ENCODE results near the gene RCE1.

Gene RCE1

DNA sequence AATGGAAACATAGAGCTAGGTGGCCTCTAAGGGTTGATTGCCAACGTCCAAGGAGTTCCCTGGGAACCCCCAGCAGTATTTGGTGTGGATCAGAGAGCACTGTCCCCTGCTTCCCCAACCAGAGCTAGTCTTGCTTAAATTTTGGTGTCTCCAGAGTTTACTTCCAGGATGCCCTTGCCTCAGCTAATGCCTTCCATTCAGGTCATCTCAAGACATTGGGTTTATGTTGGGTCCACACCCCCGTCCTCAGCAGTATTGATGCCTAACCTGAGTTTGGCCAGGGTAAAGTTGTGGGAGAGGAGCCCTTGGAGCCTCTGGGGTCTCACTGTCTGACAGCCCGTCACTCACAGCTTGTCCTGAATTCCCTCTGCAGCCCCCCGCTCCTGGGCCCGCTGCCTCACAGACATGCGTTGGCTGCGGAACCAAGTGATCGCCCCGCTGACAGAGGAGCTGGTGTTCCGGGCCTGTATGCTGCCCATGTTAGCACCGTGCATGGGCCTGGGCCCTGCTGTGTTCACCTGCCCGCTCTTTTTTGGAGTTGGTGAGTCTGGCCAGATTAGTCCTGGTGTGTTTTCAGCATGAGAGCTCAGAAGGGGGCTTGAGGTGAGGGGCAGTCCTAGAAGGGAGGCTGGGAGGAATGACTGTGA lies 1.4 kb downstream of the RCE1 start:
- DNase-seq (ENCODE audit: low spot score): no peak

- no peak for DNase-seq (ENCODE audit: low spot score)
Observed at GRCh38 chr11:66845143-66845875, 2.1 kb downstream of the RCE1 start.

GRCh38 chr11:66845876-66846212 lies 2.6 kb downstream of the RCE1 start:
- no peak for DNase-seq (ENCODE audit: low spot score)

- DNase-seq (ENCODE audit: low spot score): no peak
Observed at GRCh38 chr11:66846671-66847091, 3.4 kb downstream of the RCE1 start.

DNA sequence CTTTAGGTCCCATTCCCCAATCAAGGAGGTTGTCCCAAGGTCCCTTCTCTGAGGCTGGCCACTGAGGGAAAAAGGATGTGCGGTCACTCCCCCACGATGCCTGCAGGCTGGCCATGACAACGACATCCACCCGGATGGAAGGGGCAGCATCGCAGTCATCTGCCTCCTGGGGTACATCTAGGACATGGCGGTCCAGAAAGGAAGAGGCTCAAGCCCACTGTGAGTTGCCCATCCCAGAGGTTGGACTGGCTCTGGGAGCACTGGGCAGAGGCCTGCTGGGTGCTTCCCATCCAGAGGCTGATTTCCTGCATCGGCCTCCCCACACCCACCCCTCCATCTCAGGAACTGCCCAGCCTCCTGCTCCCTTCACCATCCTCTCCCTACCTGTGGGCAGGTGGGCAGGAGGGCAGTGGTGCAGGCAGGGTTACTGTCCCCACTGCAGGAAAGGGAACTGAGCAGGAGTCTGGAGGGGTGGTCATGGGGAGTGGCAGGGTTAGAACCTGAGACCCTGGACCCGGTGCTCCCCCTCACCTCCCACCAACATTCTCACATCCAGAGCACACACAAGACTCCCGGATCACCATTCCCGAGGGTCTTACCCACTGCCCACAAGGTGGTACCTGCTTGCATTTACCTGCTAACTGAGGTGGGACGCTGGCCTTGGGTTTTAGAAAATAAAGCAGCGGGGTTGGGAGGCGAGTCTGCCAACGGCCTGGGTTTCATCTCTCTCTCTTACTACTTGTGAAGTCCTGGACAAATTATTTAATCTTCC lies 4.4 kb downstream of the RCE1 start:
- DNase-seq (ENCODE audit: low spot score): no peak

DNA sequence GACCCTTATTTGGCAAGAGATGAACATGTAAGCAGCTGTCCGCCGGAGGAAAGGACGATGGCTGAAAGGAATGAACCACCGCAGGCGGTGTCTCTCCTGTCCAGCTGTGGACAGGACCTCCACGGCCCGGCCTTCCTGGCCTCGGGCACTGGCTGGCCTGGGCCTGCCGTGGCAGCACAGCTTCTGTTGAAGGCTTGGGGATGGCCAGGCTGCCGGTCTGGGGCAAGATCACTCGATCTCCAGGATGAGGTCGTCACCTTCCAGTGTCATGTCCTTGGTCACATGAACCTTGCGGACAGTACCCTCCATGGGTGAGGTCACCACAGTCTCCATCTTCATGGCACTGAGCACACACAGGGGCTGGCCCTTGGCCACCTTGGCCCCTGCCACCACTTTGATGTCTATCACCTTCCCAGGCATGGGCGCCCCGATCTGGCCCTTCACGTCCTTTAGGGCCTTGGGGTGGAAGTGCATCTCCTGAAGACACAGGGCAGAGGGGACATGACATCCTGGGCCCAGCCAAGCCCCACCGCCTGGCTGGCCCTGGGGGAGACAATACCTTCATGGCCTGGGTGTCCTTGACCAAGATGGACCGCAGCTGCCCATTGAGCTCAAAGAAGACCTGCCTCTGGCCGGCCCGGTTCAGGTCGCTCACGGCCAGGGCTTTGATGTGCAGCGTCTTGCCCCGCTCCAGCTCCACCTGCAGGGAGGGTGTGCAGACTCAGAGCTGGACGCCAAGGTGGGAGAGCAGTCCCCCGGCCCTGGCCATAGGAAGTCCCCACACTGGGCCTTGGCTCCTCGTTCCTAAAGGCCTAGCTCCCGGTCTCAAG lies 5.6 kb downstream of the RCE1 start:
- no peak for DNase-seq (ENCODE audit: low spot score)

DNA sequence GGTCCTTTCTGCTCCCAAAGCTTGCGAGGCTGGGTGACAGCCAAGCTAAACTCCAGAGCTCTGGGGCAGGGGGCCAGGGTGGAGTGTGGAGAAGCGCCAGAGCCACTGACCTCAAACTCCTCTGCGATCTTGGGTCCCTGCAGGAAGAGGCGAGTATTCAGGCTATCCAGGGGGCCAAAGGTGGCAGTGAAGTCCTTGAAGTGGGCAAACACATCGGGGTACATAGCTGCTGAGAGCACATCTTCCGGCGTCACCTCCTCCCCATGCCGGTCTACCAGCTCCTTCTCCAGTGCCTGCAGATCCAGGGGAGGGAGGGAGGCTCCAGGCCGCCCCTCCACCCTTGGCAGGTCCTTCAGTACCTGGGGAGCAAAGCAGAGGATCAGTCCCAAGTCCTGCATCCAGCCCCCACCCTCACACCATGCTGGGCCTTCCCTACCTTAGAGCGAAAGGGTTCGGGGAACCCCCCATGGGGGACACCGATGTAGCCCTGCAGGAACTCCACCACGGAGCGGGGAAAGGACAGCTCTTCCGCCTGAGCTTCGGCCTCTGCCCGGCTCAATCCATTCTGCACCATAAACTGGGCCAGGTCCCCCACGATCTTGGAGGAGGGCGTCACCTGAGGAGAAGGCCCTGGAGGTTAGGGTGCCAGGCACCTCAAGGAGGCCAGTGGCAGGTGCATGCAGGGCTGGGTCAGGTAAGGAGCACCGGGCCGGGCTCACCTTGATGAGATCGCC lies 6.4 kb downstream of the RCE1 start:
- DNase-seq (ENCODE audit: low spot score): no peak

DNA sequence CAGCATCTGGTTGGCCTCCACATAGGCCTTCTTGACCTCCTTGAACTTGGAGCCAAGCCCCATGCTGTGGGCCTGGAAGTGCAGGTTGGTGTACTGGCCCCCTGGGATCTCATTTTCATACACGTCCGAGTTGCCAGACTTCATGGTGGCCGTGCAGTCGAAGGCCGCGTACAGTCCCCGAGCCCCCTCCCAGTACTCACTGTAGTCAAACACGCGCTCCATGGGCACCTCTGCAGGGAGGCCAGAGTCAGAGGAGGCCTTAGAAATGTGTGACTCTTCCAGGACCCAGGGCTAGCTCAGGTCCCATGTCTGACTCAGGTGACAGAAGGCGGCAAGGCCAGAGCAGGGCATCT lies 7.0 kb downstream of the RCE1 start:
- DNase-seq (ENCODE audit: low spot score): no peak

DNA sequence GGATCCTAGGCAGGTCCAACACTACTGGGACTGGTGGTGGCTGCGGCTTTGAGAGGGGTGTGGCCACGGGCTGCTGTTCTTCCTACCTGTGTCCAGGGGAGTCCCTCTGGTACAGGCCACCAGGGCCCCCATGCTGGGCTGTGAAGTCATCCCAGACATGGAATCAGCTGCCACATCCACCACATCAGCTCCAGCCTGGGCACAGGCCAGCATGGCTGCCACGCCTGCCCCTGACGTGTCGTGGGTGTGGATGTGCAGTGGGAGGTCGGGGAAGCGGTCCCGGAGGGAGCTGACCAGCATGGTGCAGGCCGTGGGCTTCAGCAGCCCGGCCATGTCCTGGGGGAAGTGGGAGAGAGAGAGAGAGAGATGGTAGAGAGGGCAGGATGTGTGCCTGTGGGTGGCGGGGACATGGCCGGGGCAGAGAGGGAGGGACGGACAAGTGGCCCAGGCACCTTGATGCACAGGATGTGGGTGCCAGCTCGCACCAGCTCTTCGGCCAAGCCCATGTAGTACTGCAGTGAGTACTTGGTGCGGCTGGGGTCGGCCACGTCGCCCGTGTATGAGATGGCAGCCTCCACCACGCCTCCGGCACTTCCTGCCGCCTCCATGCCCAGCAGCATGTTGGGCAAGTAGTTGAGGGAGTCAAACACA lies 7.5 kb downstream of the RCE1 start:
- no peak for DNase-seq (ENCODE audit: low spot score)

DNA sequence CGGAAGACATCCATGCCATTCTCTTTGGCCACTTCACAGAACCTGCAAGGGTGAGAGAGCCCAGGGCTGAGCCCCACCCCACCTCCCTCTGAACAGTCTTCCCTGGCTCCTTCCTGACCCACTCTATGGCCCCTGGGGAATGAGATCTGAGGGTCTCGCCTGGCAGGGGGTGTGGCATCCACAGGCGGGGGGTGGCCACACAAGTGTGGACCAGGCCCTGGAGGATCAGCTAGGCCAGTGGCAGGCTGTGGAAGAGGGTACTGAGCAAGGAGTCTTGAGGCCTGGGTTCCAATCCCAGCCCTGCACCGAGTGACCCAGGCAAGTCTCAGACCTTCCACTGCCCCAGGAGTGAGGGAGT lies 8.0 kb downstream of the RCE1 start:
- DNase-seq (ENCODE audit: low spot score): no peak

GRCh38 chr11:66851698-66852465 lies 8.6 kb downstream of the RCE1 start:
- no peak for DNase-seq (ENCODE audit: low spot score)

GRCh38 chr11:66852466-66853241 lies 9.4 kb downstream of the RCE1 start:
- DNase-seq (ENCODE audit: low spot score): no peak

DNA sequence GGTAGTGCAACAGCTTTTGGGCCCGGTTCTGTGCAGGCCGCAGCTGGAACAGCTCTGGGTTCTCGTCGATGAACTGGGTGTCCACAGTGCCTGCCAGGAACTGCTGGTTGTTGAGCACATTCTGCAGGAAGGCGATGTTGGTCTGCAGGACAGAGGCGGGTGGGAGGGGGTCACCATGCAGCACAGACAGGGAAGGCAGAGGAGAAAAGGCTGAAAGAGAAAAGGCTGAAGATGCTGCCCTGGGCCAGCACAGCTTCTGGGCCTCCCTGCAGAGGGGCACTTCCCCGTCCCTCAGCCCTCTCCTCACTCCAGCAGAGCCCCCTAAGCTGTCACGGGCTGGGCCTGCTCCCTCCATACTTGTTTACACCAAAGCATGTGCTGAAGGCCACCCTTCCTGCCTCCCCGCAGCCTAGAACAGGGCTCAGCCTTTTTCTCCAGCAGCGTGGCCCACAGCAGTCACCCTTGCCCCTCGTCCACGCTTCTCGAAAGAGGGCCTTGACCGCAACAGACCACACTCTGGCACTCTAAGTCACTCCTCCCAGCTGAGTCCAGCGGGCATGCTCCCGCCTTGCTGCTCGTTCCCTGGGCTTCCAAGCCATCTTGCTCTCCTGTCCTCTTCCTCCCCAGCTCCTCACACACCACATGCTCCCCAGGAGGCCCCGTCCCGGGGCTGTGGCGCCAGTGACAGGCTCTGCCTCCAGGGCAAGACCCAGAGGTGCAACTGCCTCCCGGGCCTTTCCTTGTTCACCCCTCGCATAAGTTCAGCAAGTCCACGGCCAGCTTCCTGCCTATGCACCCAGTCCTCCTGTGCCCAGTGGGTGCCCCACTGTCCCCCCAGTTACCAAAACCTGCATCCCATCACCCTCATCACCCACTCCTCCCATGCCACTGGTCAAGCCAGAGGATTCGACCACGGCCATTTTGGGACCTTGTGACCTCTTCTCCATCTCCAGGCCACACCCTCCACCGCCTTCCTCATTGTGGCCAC lies 10.3 kb downstream of the RCE1 start:
- DNase-seq (ENCODE audit: low spot score): no peak

- no peak for DNase-seq (ENCODE audit: low spot score)
Observed at GRCh38 chr11:66854231-66854661, 11.0 kb downstream of the RCE1 start.

GRCh38 chr11:66854729-66855211 lies 11.5 kb downstream of the RCE1 start:
- no peak for DNase-seq (ENCODE audit: low spot score)

- peak; percentile 99 for DNase-seq (ENCODE audit: low spot score)
Observed at GRCh38 chr11:66855574-66856495, 12.6 kb downstream of the RCE1 start.
